Subcutaneous adipose tissue (tissue), 4 donors: ENCODE data around the gene MAGOHB. TPM values are rescaled to one million over a fixed set of nuclear protein-coding genes. Genes with fewer than 3 reads are reported as not detected.

Source experiments
- total RNA-seq, 4 donors: library from RNA; depleted of rRNA; stranded (reverse); fragments of >200 nt; gene quantifications; one replicate each; pipeline ENCODE4 v1.1.0, GENCODE V29; 2016
- TF ChIP-seq, protein P1 (sequence below): fragments of 450-650 bp; IDR thresholded peaks from one replicate; pipeline ENCODE4 v1.5.1; 2016; ENCODE audit warnings: low read depth, mild to moderate bottlenecking, control low read depth, antibody characterized with exemption, moderate library complexity

Gene MAGOHB
- total RNA-seq, 4 donors from 2014 or later = 11.7 to 24.7 (median 14.4) TPM

DNA sequence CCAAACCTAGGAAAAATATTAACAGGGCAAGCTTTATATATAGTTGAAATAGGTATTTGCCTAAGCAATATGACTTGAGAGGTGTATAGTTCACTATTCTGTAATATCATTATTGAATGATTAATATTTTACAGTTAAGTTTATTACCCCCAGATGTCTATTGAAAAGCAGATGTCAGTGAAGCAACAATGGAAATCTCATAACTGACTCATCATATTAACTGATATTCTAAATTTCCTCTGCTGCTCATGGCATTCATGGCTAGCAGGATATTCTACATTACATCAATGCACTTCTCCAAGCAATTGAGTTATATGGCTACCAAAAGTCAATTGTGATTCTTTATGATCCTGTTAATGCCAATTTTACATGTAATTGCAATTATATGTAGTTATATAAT is 9.7 kb upstream of the MAGOHB start:
- TF ChIP-seq, protein P1, sequence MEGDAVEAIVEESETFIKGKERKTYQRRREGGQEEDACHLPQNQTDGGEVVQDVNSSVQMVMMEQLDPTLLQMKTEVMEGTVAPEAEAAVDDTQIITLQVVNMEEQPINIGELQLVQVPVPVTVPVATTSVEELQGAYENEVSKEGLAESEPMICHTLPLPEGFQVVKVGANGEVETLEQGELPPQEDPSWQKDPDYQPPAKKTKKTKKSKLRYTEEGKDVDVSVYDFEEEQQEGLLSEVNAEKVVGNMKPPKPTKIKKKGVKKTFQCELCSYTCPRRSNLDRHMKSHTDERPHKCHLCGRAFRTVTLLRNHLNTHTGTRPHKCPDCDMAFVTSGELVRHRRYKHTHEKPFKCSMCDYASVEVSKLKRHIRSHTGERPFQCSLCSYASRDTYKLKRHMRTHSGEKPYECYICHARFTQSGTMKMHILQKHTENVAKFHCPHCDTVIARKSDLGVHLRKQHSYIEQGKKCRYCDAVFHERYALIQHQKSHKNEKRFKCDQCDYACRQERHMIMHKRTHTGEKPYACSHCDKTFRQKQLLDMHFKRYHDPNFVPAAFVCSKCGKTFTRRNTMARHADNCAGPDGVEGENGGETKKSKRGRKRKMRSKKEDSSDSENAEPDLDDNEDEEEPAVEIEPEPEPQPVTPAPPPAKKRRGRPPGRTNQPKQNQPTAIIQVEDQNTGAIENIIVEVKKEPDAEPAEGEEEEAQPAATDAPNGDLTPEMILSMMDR = no peak

- TF ChIP-seq, protein P1 = no peak
Measured at GRCh38 chr12:10621278-10621677, 7.9 kb upstream of the MAGOHB start.

GRCh38 chr12:10620078-10620779 is 6.8 kb upstream of the MAGOHB start:
- TF ChIP-seq, protein P1 = no peak

GRCh38 chr12:10618338-10618987 is 5.1 kb upstream of the MAGOHB start:
- TF ChIP-seq, protein P1 = no peak

DNA sequence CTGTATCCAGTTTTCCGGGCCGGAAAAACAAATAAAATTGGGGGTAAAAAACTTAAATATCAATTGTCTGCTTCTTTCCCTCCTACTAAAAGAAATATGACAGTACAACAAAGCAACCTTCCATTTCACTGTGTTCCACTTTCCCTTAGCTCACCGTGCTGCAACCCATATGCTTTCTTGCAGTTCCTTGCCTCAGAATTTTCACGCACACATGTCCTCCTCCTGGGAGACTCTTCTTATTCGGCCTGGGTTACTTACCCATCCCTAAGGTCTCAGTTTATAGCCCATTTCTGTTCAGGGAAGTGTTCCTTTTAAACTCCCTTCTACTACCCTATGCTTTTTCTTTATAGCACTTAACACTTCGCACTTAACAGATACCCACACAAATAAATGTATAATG is 4.5 kb upstream of the MAGOHB start:
- TF ChIP-seq, protein P1 = no peak

DNA sequence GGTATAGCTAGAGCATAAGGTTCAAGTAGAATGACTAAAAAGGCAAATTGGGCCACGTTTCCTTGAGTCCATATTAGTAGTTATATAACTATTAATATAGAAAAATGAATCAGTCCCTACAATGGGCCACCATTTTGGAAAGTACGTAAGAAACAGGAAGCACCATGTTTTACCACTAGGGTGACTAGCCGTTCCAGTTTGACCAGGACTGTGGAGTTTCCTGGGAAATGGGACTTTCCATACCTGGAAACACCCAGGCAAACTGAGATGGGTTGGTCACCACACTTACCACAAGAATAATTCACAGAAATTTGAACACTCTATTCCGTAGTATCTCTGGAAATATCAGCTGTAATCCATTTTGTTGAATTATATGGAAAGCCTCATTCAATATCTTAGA is 2.1 kb upstream of the MAGOHB start:
- TF ChIP-seq, protein P1 = no peak

DNA sequence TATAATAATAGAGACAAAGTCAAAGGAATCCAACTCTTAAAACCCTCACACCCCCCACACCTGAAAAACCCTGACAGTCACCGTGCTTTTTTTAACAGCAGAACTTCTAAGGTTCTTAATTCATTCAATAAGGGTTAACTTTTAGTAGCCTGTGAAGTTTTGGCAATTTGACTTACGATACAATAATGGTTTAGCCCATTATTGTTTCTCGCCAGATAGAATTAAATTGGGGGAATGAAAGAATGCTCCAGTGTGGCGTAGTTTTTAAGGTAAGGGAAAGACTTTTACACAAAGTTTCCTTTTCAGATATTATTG is 604 bp upstream of the MAGOHB start:
- TF ChIP-seq, protein P1 = no peak
